SU-DHL-6 (cell line): ENCODE data around the gene CCDC182.

Experiments
- CTCF ChIP-seq: fragments of 200-600 bp; sonication (generic); IDR thresholded peaks from one replicate; pipeline ENCODE4 v1.5.1; 2017; ENCODE audit warnings: antibody characterized with exemption, mild to moderate bottlenecking, low read length, moderate library complexity; ENCODE audit not compliant: insufficient read depth, poor library complexity, severe bottlenecking
- EZH2phosphoT487 ChIP-seq: fragments of 200-600 bp; sonication (generic), shearing (Covaris generic); conservative IDR thresholded peaks from 2 replicates; pipeline ENCODE4 v1.6.1; 2018; ENCODE audit warnings: mild to moderate bottlenecking, antibody characterized with exemption, low read length, moderate library complexity, mixed read lengths

DNA sequence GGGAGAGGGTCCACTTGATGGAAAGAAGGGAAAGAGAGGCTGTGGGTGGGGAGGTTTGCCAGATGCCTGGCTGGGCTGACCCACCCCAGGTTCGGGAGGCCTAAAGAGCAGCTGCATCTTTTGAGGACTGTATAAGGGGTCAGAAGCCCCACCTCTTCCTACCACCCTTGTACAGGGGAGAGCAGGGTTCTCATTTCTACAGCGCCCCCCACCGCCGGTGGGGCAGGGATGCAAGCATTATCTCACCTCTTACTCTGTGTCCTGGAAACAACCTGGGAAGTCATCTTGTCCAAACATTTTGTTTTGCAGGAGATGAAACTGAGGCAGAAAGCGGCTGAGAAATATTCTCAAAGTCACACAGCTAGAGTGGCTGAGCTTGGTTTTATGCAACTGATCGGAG, 22.5 kb upstream of the CCDC182 start:
- TF ChIP-seq CTCF = no peak
- no peak for TF ChIP-seq EZH2phosphoT487
